HepG2 (cell line): ENCODE measurements around the gene TMEM132D. TPM values are rescaled to one million over a fixed set of nuclear protein-coding genes. Genes with fewer than 3 reads are reported as not detected.

ENCODE experiments used
- ATAC-seq: fragments of 200-7000 bp; cut with Tn5 transposase; 3 replicates; pipeline ENCODE4 v1.9.1; 2020; ENCODE audit warnings: mild to moderate bottlenecking, moderate library complexity
- BruUV-seq: library from RNA; stranded (reverse); fragments of 400-500 nt; replicated peaks from 2 replicates; lab custom pipeline; 2021; lab: Mats Ljungman, UMichigan
- CTCF ChIA-PET: fragments of 300-600 bp; formaldehyde crosslinking; extraction: SDS; loops from one replicate; lab custom pipeline; 2021; ENCODE audit warnings: low total read pairs, inconsistent platforms, low intra/inter-chr PET ratio; lab: Yijun Ruan, JAX
- POLR2A ChIA-PET: fragments of 350-600 bp; sonication (Branson Sonifier 250); formaldehyde crosslinking; loops from one replicate; lab custom pipeline; 2020; ENCODE audit warnings: antibody characterized with exemption, inconsistent platforms; lab: Yijun Ruan, JAX
- DNase-seq: peaks from one replicate; pipeline ENCODE4 v3.0.0-alpha.2; 2015; ENCODE audit warnings: low spot score
- FAIRE-seq: peaks from 3 replicates; lab custom pipeline; 2011; peaks lifted over from hg19 to GRCh38; lab: Jason Lieb, UNC
- H2AFZ ChIP-seq: one replicate; pipeline ENCODE4 v1.6.1; 2011; ENCODE audit warnings: low read length, inconsistent platforms
- H3K27ac ChIP-seq: fragments of 300-600 bp; 3 replicates; pipeline ENCODE4 v1.8.0; 2011; ENCODE audit warnings: mixed run types, mild to moderate bottlenecking, mixed read lengths, low read length, inconsistent platforms; ENCODE audit not compliant: insufficient read depth; ENCODE audit errors: extremely low read length
- H3K27me3 ChIP-seq, 2 experiments: fragments of 200-600 bp in 1 of 2; 2 replicates in 1 of 2; 3 replicates in 1 of 2; pipeline versions ENCODE4 v1.6.0 to v1.8.0; 2011; ENCODE audit warnings: low read length in 2 of 2, mild to moderate bottlenecking in 2 of 2, moderate library complexity in 2 of 2, inconsistent platforms in 1 of 2; ENCODE audit not compliant: insufficient read depth in 2 of 2, control insufficient read depth in 1 of 2
- H3K36me3 ChIP-seq, 2 experiments: fragments of 200-600 bp in 1 of 2; replicated peaks in 1 of 2; 2 replicates in 1 of 2; 3 replicates in 1 of 2; pipeline versions ENCODE4 v1.5.1 to v1.8.0; 2011; ENCODE audit warnings: low read length in 2 of 2, inconsistent platforms in 1 of 2; ENCODE audit not compliant: insufficient read depth in 2 of 2, control insufficient read depth in 1 of 2
- H3K4me1 ChIP-seq: 2 replicates; pipeline ENCODE4 v1.5.1; 2012; ENCODE audit warnings: low read length, inconsistent platforms; ENCODE audit not compliant: insufficient read depth
- H3K4me2 ChIP-seq: 2 replicates; pipeline ENCODE4 v1.6.0; 2011; ENCODE audit warnings: low read depth, low read length, inconsistent platforms
- H3K4me3 ChIP-seq, 3 experiments: fragments of 200-600 bp in 1 of 3; sonication (generic), shearing (Covaris generic) in 1 of 3; replicated peaks in 1 of 3; 2 replicates each; pipeline ENCODE4 v1.5.1; 2011 to 2016; ENCODE audit warnings: low read length in 3 of 3, inconsistent platforms in 2 of 3, low read depth in 2 of 3, mild to moderate bottlenecking in 2 of 3, control low read depth in 1 of 3, mixed read lengths in 1 of 3; ENCODE audit not compliant: insufficient read depth in 1 of 3
- H3K79me2 ChIP-seq: one replicate; pipeline ENCODE4 v1.6.1; 2011; ENCODE audit warnings: low read length, inconsistent platforms; ENCODE audit not compliant: insufficient read depth
- H3K9ac ChIP-seq: 2 replicates; pipeline ENCODE4 v1.6.0; 2011; ENCODE audit warnings: mild to moderate bottlenecking, low read depth, low read length, inconsistent platforms; ENCODE audit not compliant: insufficient read depth
- H3K9me3 ChIP-seq: 2 replicates; pipeline ENCODE4 v1.5.1; 2012; ENCODE audit warnings: mild to moderate bottlenecking, low read length
- H4K20me1 ChIP-seq: 2 replicates; pipeline ENCODE4 v1.6.0; 2011; ENCODE audit warnings: inconsistent platforms, mild to moderate bottlenecking, low read length, moderate library complexity; ENCODE audit not compliant: insufficient read depth
- ARNT ChIP-seq: fragments of 450-650 bp; IDR thresholded peaks from 2 replicates; pipeline ENCODE4 v1.6.1; 2017
- ATM ChIP-seq: fragments of 450-650 bp; IDR thresholded peaks from 2 replicates; pipeline ENCODE4 v1.7.1; 2017; ENCODE audit warnings: mild to moderate bottlenecking, borderline replicate concordance
- BCLAF1 ChIP-seq: fragments of 450-650 bp; IDR thresholded peaks from 2 replicates; pipeline ENCODE4 v1.6.1; 2017; ENCODE audit warnings: mild to moderate bottlenecking
- FOXO1 ChIP-seq: sonication (generic); formaldehyde crosslinking; IDR thresholded peaks from 2 replicates; pipeline ENCODE4 v1.4.0; 2020; ENCODE audit warnings: missing genetic modification reagents
- GATA4 ChIP-seq: sonication (generic); IDR thresholded peaks from 2 replicates; pipeline ENCODE4 v1.6.1; 2016; ENCODE audit warnings: antibody characterized with exemption, low read depth, borderline replicate concordance
- KAT2B ChIP-seq: fragments of 150-350 bp; IDR thresholded peaks from 2 replicates; pipeline ENCODE4 v1.6.1; 2014; ENCODE audit warnings: low read depth, low read length, borderline replicate concordance
- MEIS2 ChIP-seq: sonication (generic); formaldehyde crosslinking; IDR thresholded peaks from 2 replicates; pipeline ENCODE4 v1.9.0; 2021; ENCODE audit warnings: mild to moderate bottlenecking, missing genetic modification reagents
- RBAK ChIP-seq: sonication (generic); formaldehyde crosslinking; IDR thresholded peaks from 2 replicates; pipeline ENCODE4 v1.5.1; 2020; ENCODE audit warnings: mild to moderate bottlenecking, missing genetic modification reagents
- SIX1 ChIP-seq: sonication (generic); formaldehyde crosslinking; IDR thresholded peaks from 2 replicates; pipeline ENCODE4 v1.4.0; 2020; ENCODE audit warnings: missing genetic modification reagents, borderline replicate concordance
- SMAD9 ChIP-seq: sonication (generic); formaldehyde crosslinking; IDR thresholded peaks from 2 replicates; pipeline ENCODE4 v1.5.1; 2020; ENCODE audit warnings: mild to moderate bottlenecking, missing genetic modification reagents
- SP5 ChIP-seq: IDR thresholded peaks from 2 replicates; pipeline ENCODE4 v1.6.1; 2016; ENCODE audit warnings: low read depth, borderline replicate concordance
- TSC22D2 ChIP-seq: sonication (generic); formaldehyde crosslinking; IDR thresholded peaks from 2 replicates; pipeline ENCODE4 v1.5.1; 2020; ENCODE audit warnings: missing genetic modification reagents, mild to moderate bottlenecking, borderline replicate concordance
- ZBTB34 ChIP-seq: sonication (generic); formaldehyde crosslinking; IDR thresholded peaks from 2 replicates; pipeline ENCODE4 v1.8.0; 2022; ENCODE audit warnings: mild to moderate bottlenecking, missing genetic modification reagents
- ZBTB7B ChIP-seq: sonication (generic); formaldehyde crosslinking; IDR thresholded peaks from 2 replicates; pipeline ENCODE4 v1.4.0; 2020; ENCODE audit warnings: missing genetic modification reagents
- ZC3H4 ChIP-seq: sonication (generic); formaldehyde crosslinking; IDR thresholded peaks from 2 replicates; pipeline ENCODE4 v1.4.0; 2020; ENCODE audit warnings: missing genetic modification reagents, borderline replicate concordance
- ZFP41 ChIP-seq: sonication (generic); formaldehyde crosslinking; IDR thresholded peaks from 2 replicates; pipeline ENCODE4 v1.4.0; 2020; ENCODE audit warnings: mild to moderate bottlenecking, missing genetic modification reagents, borderline replicate concordance
- ZFYVE20 ChIP-seq: sonication (generic); formaldehyde crosslinking; IDR thresholded peaks from 2 replicates; pipeline ENCODE4 v1.8.0; 2023; ENCODE audit warnings: low read depth, mild to moderate bottlenecking, moderate library complexity, missing genetic modification reagents, borderline replicate concordance
- ZNF644 ChIP-seq: IDR thresholded peaks from 2 replicates; pipeline ENCODE4 v1.6.1; 2016; ENCODE audit warnings: low read depth
- ZNF768 ChIP-seq: sonication (generic); formaldehyde crosslinking; IDR thresholded peaks from 2 replicates; pipeline ENCODE4 v1.4.0; 2020; ENCODE audit warnings: missing genetic modification reagents
- ZNF781 ChIP-seq: sonication (generic); formaldehyde crosslinking; IDR thresholded peaks from 2 replicates; pipeline ENCODE4 v1.5.1; 2020; ENCODE audit warnings: borderline replicate concordance, mild to moderate bottlenecking, missing genetic modification reagents; ENCODE audit errors: not compliant biosample characterization
- WGBS: methylation state at CpG from one replicate; pipeline ENCODE4 v1.1.6; 2017; ENCODE audit warnings: low lambda C conversion rate; 5-methylcytosine and 5-hydroxymethylcytosine counted together
- in situ Hi-C: cut with HindIII; loops from 2 replicates; pipeline ENCODE4 v1.10.0; 2017; ENCODE audit warnings: low pct_unique_long_range_greater_than_20kb; ENCODE audit not compliant: extremely low pct_ligation_motif_present
- intact Hi-C: fragments of 100-400 bp; cut with micrococcal nuclease; formaldehyde crosslinking; loops from one replicate; pipeline ENCODE4 v1.10.0; 2022; ENCODE audit not compliant: unreplicated experiment
- polyA plus RNA-seq, 8 experiments: library from polyadenylated mRNA; depleted of rRNA in 3 of 8; stranded (reverse) in 7 of 8; unstranded in 1 of 8; fragments of >200 nt; fragmentation: Illumina TruSeq in 4 of 8; extraction: Trizol in 4 of 8; gene quantifications; 2 replicates each; pipeline versions ENCODE4 v1.2.1 to v1.2.3, GENCODE V29; 2011 to 2016; ENCODE audit warnings: low read depth in 4 of 8, missing spikeins in 1 of 8, mixed read lengths in 1 of 8; ENCODE audit not compliant: insufficient read depth in 1 of 8
- total RNA-seq, 5 experiments: library from RNA; depleted of rRNA; stranded (reverse); fragments of >200 nt; fragmentation: Illumina TruSeq; extraction: Trizol; gene quantifications; 2 replicates each; pipeline ENCODE4 v1.2.3, GENCODE V29; 2016; ENCODE audit warnings: low read depth in 1 of 5
- TF ChIP-seq, protein P1 (sequence below): sonication (generic); formaldehyde crosslinking; IDR thresholded peaks from 2 replicates; pipeline ENCODE4 v1.4.0; 2020; ENCODE audit warnings: missing genetic modification reagents

Gene TMEM132D
- total and polyA plus RNA-seq, 2 of the 13 experiments (the other 11 are each of a cell fraction or from before 2014, with no cell fraction given): not detected

GRCh38 chr12:129762436-129762835 is 141.4 kb downstream of the TMEM132D start:
- ChIA-PET CTCF (no interaction called here), POLR2A (no interaction called here)
- WGBS: 51% methylated on average over 5 of the region's 5 CpGs

DNA sequence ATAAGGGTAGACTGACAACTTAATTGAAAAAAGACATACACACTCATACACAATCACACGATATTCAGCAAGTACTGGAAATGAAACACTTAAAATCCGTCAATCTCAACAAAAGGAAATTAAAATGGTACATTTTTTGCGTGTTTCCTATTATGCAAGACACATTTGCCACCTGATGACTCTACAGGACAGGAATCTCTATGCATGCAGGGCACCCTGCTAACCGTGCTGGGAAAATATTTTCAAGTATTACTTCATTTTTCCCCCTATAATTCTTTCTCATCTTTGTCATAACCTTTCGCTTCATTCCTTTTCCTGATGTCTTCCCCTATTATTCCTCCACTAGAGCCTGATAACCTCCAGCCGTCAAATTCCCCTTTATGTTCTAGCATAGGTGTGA is 150.2 kb downstream of the TMEM132D start:
- Histone ChIP-seq H3K9me3 (no peaks in the 10 kb centered on the region), H3K9ac (no peak overlapping the region), H4K20me1 (no peaks in the 10 kb centered on the region), H3K4me3 (no peak overlapping the region), H3K4me1 (no peaks in the 10 kb centered on the region), H3K27ac (no peak overlapping the region), H3K4me2 (no peak overlapping the region), H2AFZ (no peak overlapping the region), H3K36me3 (no peaks in the 10 kb centered on the region), H3K27me3 (no peaks in the 10 kb centered on the region), H3K79me2 (no peaks in the 10 kb centered on the region)
- intact Hi-C loops: no loop called here
- DNase-seq (no peak), ATAC-seq (no peak), FAIRE-seq (no peak)
- ChIA-PET POLR2A (no interaction called here), CTCF (no interaction called here)
- in situ Hi-C loops: no loop called here
- no TSS peak for BruUV-seq
- whole genome bisulfite sequencing: 5% methylated on average over 6 of the region's 6 CpGs
- TF ChIP-seq ZNF768 (CRISPR knock-in tag) (no peak), ZBTB34 (CRISPR knock-in tag) (no peak), BCLAF1 (no peak), MEIS2 (CRISPR knock-in tag) (no peak), ARNT (no peak), SMAD9 (CRISPR knock-in tag) (no peak), ZC3H4 (CRISPR knock-in tag) (no peak), ZBTB7B (CRISPR knock-in tag) (no peak), ZNF644 (CRISPR knock-in tag) (no peak)
- TF ChIP-seq, protein P1, sequence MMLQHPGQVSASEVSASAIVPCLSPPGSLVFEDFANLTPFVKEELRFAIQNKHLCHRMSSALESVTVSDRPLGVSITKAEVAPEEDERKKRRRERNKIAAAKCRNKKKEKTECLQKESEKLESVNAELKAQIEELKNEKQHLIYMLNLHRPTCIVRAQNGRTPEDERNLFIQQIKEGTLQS (CRISPR knock-in tag): no peak

More at GRCh38 chr12:129762436-129762835, 141.4 kb downstream of the TMEM132D start:
- DNase-seq (no peak), FAIRE-seq (no peak), ATAC-seq (no peak)
- no peak for TF ChIP-seq SP5
- no peak for TF ChIP-seq SIX1 (CRISPR knock-in tag)
- TF ChIP-seq ATM: no peak
- no peak for TF ChIP-seq FOXO1 (CRISPR knock-in tag)
- TF ChIP-seq KAT2B: no peak
- TF ChIP-seq ZNF781: no peak
- no peak for TF ChIP-seq GATA4
- no peak for TF ChIP-seq TSC22D2 (CRISPR knock-in tag)
- no peak for TF ChIP-seq RBAK (CRISPR knock-in tag)
- no peak for TF ChIP-seq ZFP41 (CRISPR knock-in tag)
- TF ChIP-seq ZFYVE20: no peak
- H3K9ac ChIP-seq: no peak overlapping the region
- no TSS peak for BruUV-seq
- no peaks in the 10 kb centered on the region for H3K79me2 ChIP-seq
- H3K4me1 ChIP-seq: no peaks in the 10 kb centered on the region
- H3K36me3 ChIP-seq: no peaks in the 10 kb centered on the region
- no peak overlapping the region for H3K4me2 ChIP-seq
- peaks cover 33% of the 10 kb centered on the region for H3K9me3 ChIP-seq
- no peaks in the 10 kb centered on the region; a peak in 1 of 5 replicates for H3K27me3 ChIP-seq
- H4K20me1 ChIP-seq: no peaks in the 10 kb centered on the region
- H3K4me3 ChIP-seq: no peak overlapping the region
- H3K27ac ChIP-seq: no peak overlapping the region
- H2AFZ ChIP-seq: no peak overlapping the region
- intact Hi-C loops: no loop called here
- in situ Hi-C loops: no loop called here
